ENCODE data around the gene SARS2. TPM values are rescaled to one million over a fixed set of nuclear protein-coding genes. Genes with fewer than 3 reads are reported as not detected.

SARS2 gene
- total RNA-seq, 1 experiment from 2014 or later: 57.4 TPM

DNA sequence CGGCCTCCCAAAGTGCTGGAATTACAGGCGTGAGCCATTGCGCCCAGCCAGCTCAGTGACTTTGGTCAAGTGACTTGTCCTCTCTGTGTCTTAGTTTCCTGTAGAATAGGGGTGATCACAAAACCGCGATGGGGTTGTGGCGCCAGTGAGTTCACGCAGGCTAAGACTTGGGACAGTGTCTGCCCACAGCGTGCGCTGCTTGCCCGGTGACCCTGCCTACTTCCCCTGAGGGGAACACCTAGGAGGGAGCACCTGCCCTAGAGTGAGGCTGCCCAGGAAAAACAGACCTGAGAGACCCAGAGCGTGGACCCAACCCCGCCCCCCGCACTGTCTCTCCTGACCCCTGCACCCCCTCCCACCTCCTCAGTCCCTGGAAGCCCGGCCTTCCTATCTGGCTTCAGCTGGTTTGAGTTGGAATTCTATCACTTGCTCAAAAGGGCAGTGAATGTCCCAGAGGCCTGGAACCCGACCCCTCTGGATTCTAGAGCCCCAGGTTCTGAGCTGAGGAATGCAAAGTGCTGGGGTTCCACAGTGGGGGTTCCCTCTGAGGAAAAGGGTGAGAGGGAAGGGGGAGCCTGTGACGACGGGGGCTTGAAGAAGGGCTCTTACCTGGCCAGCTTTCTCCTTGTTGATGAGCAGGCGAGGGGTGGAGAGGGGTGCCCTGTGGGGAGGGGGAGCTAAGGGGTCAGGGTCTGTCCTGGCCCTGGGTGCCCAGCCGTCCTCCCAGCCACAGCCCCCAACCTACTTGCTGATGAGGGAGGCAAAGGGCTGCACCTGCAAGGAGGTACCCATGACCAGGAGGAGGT, 50.3 kb downstream of the SARS2 start:
- no peaks in the 10 kb centered on the region for H3K27me3 Mint-ChIP-seq (ENCODE audit: low read depth)
- no peak overlapping the region for H2BK12ac ChIP-seq (ENCODE audit: insufficient read length, low read depth, low read length)

More for the DNA sequence above, 50.3 kb downstream of the SARS2 start:
- Histone ChIP-seq H3K27ac (ENCODE audit: insufficient read length, low read depth, low read length) (no peak overlapping the region), H3K4me2 (ENCODE audit: insufficient read depth, insufficient read length, low read length) (no peak overlapping the region), H3K18ac (ENCODE audit: insufficient read length, low read depth, low read length) (no peak overlapping the region), H2BK5ac (ENCODE audit: insufficient read length, low read length) (no peak overlapping the region), H2BK20ac (ENCODE audit: low read depth, low read length, poor library complexity, severe bottlenecking) (no peak overlapping the region), H3K79me1 (ENCODE audit: insufficient read depth, low read depth, low read length, poor library complexity, severe bottlenecking) (no peaks in the 10 kb centered on the region), H3K27me3 (ENCODE audit: insufficient read depth, low read length) (peaks cover 2% of the 10 kb centered on the region; the same call in 1 of the 2 replicates), H2AK5ac (ENCODE audit: insufficient read length, low read length) (no peak overlapping the region), H2AFZ (ENCODE audit: low read length) (no peak overlapping the region), H3K14ac (ENCODE audit: insufficient read depth, low read length) (no peak overlapping the region; the same call in 1 of the 2 replicates), H4K8ac (replicated peaks; ENCODE audit: insufficient read length, low read depth, low read length) (no peak overlapping the region), H3K4me1 (ENCODE audit: insufficient read depth, low read length) (peaks cover 3% of the 10 kb centered on the region; the same call in 1 of the 2 replicates), H3K23me2 (ENCODE audit: insufficient read length, low read depth, low read length, poor library complexity, severe bottlenecking) (no peaks in the 10 kb centered on the region), H4K91ac (ENCODE audit: insufficient read length, low read depth, low read length) (no peak overlapping the region), H4K5ac (ENCODE audit: insufficient read length, low read depth, low read length) (no peak overlapping the region), H3K79me2 (ENCODE audit: insufficient read depth, low read length) (no peaks in the 10 kb centered on the region), H3K9me3 (ENCODE audit: control insufficient read depth, low read depth, low read length) (no peaks in the 10 kb centered on the region), H3K23ac (ENCODE audit: insufficient read length, low read depth, low read length) (no peak overlapping the region), H3K4ac (ENCODE audit: low read depth, low read length) (no peak overlapping the region), H2BK120ac (ENCODE audit: low read depth, low read length, poor library complexity, severe bottlenecking) (no peak overlapping the region), H3K9ac (ENCODE audit: extremely low read depth, insufficient read length, low read length) (no peak overlapping the region), H4K20me1 (ENCODE audit: control insufficient read depth, insufficient read depth, insufficient read length) (no peaks in the 10 kb centered on the region), H2BK15ac (ENCODE audit: low read depth, low read length) (no peak overlapping the region), H3K56ac (ENCODE audit: insufficient read length, low read depth, low read length) (no peak overlapping the region), H3T11ph (ENCODE audit: low read length) (no peak overlapping the region)
- Mint-ChIP-seq H3K27ac (no peak overlapping the region), H3K4me3 (no peak overlapping the region), H3K36me3 (ENCODE audit: insufficient read depth in 1 of 3, low read depth in 3 of 3) (no peaks in the 10 kb centered on the region; a peak in 1 of 7 replicates), H3K4me1 (peaks cover 19 to 34% of the 10 kb centered on the region in 2 experiments), H3K9me3 (no peaks in the 10 kb centered on the region)
- no CpG with 5 or more reads among the region's 19 CpGs for WGBS (ENCODE audit: extremely low coverage, insufficient read length, low lambda C conversion rate)
- DNase-seq: no peak
- TF ChIP-seq, protein P1, sequence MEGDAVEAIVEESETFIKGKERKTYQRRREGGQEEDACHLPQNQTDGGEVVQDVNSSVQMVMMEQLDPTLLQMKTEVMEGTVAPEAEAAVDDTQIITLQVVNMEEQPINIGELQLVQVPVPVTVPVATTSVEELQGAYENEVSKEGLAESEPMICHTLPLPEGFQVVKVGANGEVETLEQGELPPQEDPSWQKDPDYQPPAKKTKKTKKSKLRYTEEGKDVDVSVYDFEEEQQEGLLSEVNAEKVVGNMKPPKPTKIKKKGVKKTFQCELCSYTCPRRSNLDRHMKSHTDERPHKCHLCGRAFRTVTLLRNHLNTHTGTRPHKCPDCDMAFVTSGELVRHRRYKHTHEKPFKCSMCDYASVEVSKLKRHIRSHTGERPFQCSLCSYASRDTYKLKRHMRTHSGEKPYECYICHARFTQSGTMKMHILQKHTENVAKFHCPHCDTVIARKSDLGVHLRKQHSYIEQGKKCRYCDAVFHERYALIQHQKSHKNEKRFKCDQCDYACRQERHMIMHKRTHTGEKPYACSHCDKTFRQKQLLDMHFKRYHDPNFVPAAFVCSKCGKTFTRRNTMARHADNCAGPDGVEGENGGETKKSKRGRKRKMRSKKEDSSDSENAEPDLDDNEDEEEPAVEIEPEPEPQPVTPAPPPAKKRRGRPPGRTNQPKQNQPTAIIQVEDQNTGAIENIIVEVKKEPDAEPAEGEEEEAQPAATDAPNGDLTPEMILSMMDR (conservative IDR thresholded peaks at IDR 0.05): no peak
